WTC11 (cell line): ENCODE data around the gene APBA1. TPM values are rescaled to one million over a fixed set of nuclear protein-coding genes. Genes with fewer than 3 reads are reported as not detected.

Experiments used
- ATAC-seq: fragments of 200-7000 bp; cut with Tn5 transposase; 2 replicates; pipeline ENCODE4 v1.10.0; 2021; ENCODE audit warnings: mild to moderate bottlenecking, moderate library complexity
- CTCF ChIA-PET: fragments of 300-600 bp; sonication (Branson Sonifier 250); formaldehyde crosslinking; loops from one replicate; lab custom pipeline; 2021; ENCODE audit warnings: antibody characterized with exemption; lab: Charles Lee
- POLR2A ChIA-PET: fragments of 350-600 bp; sonication (Branson Sonifier 250); formaldehyde crosslinking; loops from one replicate; lab custom pipeline; 2021; ENCODE audit warnings: antibody characterized with exemption; lab: Charles Lee
- DNase-seq: peaks from one replicate; pipeline ENCODE4 v3.0.0; 2021; ENCODE audit warnings: low spot score
- H3K27ac Mint-ChIP-seq: 2 replicates; pipeline ENCODE4 v1.8.0; 2021; ENCODE audit warnings: mixed read lengths
- H3K27me3 Mint-ChIP-seq: 2 replicates; pipeline ENCODE4 v1.8.0; 2021; ENCODE audit warnings: low read depth, mild to moderate bottlenecking, moderate library complexity, mixed read lengths
- H3K36me3 Mint-ChIP-seq: 2 replicates; pipeline ENCODE4 v1.8.0; 2021; ENCODE audit warnings: mixed read lengths
- H3K4me1 Mint-ChIP-seq: 2 replicates; pipeline ENCODE4 v1.8.0; 2022; ENCODE audit warnings: mixed read lengths
- H3K4me3 Mint-ChIP-seq: 2 replicates; pipeline ENCODE4 v1.8.0; 2021; ENCODE audit warnings: mild to moderate bottlenecking, moderate library complexity, mixed read lengths
- H3K9me3 Mint-ChIP-seq: 2 replicates; pipeline ENCODE4 v1.8.0; 2021; ENCODE audit warnings: mixed read lengths
- FOXK1 ChIP-seq: sonication (generic); formaldehyde crosslinking; IDR thresholded peaks from 2 replicates; pipeline ENCODE4 v1.8.0; 2022; ENCODE audit warnings: mild to moderate bottlenecking, moderate library complexity, missing genetic modification reagents
- GABPB1 ChIP-seq: sonication (generic); formaldehyde crosslinking; IDR thresholded peaks from 2 replicates; pipeline ENCODE4 v1.8.1; 2023; ENCODE audit warnings: mild to moderate bottlenecking, missing genetic modification reagents
- GTF2I ChIP-seq: fragments of 250-450 bp; sonication (Bioruptor Pico); conservative IDR thresholded peaks from 2 replicates; pipeline ENCODE4 v1.4.0; 2021; ENCODE audit warnings: mild to moderate bottlenecking
- MYBL2 ChIP-seq: sonication (generic); formaldehyde crosslinking; IDR thresholded peaks from 2 replicates; pipeline ENCODE4 v1.8.1; 2023; ENCODE audit warnings: mild to moderate bottlenecking, moderate library complexity, missing genetic modification reagents
- NFATC4 ChIP-seq: fragments of 250-450 bp; sonication (Bioruptor Pico); IDR thresholded peaks from 2 replicates; pipeline ENCODE4 v1.9.0; 2021; ENCODE audit warnings: mild to moderate bottlenecking
- RELA ChIP-seq: sonication (generic); formaldehyde crosslinking; IDR thresholded peaks from 2 replicates; pipeline ENCODE4 v1.8.1; 2022; ENCODE audit warnings: missing genetic modification reagents, mild to moderate bottlenecking, borderline replicate concordance
- ZNF317 ChIP-seq: sonication (generic); formaldehyde crosslinking; IDR thresholded peaks from 2 replicates; pipeline ENCODE4 v1.8.1; 2023; ENCODE audit warnings: low read depth, mild to moderate bottlenecking, moderate library complexity, missing genetic modification reagents, borderline replicate concordance
- total RNA-seq: library from RNA; stranded (reverse); gene quantifications from 3 replicates; pipeline ENCODE4 v1.2.3, GENCODE V29; 2021
- TF ChIP-seq, protein P1 (sequence below): sonication (generic); formaldehyde crosslinking; IDR thresholded peaks from 2 replicates; pipeline ENCODE4 v1.8.1; 2023; ENCODE audit warnings: mild to moderate bottlenecking, missing genetic modification reagents, moderate library complexity
- TF ChIP-seq, protein P2 (sequence below): fragments of 200-600 bp; IDR thresholded peaks from 2 replicates; pipeline ENCODE4 v1.8.0; 2022; ENCODE audit warnings: antibody characterized with exemption
- TF ChIP-seq, protein P3 (sequence below): sonication (generic); formaldehyde crosslinking; IDR thresholded peaks from 2 replicates; pipeline ENCODE4 v1.8.1; 2023; ENCODE audit warnings: mild to moderate bottlenecking, missing genetic modification reagents
- TF ChIP-seq, protein P4 (sequence below): sonication (generic); formaldehyde crosslinking; IDR thresholded peaks from 2 replicates; pipeline ENCODE4 v1.8.1; 2022; ENCODE audit warnings: missing genetic modification reagents, borderline replicate concordance
- TF ChIP-seq, protein P5 (sequence below): fragments of 250-450 bp; sonication (Bioruptor Pico); IDR thresholded peaks from 2 replicates; pipeline ENCODE4 v2.1.2; 2022; ENCODE audit warnings: mild to moderate bottlenecking, moderate library complexity
- TF ChIP-seq, protein P6 (sequence below): fragments of 250-450 bp; sonication (Bioruptor Pico); conservative IDR thresholded peaks from 2 replicates; pipeline ENCODE4 v1.9.0; 2021; ENCODE audit warnings: mild to moderate bottlenecking

The APBA1 gene
- total RNA-seq, 1 experiment from 2014 or later: 0.94 TPM

DNA sequence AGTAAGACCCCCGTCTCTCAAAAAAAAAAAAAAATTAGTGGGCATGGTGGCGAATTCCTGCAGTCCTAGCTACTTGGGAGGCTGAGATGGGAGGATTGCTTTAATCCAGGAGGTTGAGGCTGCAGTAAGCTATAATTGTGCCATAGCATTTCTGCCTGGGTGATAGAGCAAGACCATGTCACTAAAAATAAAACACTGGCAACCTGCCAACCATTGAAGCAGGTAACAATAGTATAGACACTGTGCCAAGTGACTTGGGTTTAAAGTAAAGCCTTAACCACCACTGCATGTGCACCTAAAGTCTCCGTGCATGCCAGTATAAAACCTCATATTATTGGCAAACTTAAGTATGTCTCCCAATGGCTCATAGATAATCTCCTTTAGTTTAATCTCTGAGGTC lies 3.4 kb upstream of the APBA1 start:
- DNase-seq (no peak), ATAC-seq (no peak)
- H3K4me1 Mint-ChIP-seq: peaks cover 11% of the 10 kb centered on the region; the same call in 1 of the 2 replicates
- H3K4me3 Mint-ChIP-seq: no peak overlapping the region
- CTCF ChIA-PET: no interaction called here
- no peak overlapping the region for H3K27ac Mint-ChIP-seq
- peaks cover 22% of the 10 kb centered on the region for H3K27me3 Mint-ChIP-seq
- no peaks in the 10 kb centered on the region for H3K36me3 Mint-ChIP-seq
- H3K9me3 Mint-ChIP-seq: no peaks in the 10 kb centered on the region
- TF ChIP-seq GTF2I (CRISPR knock-in tag): no peak
- no peak for TF ChIP-seq NFATC4 (CRISPR knock-in tag)
- TF ChIP-seq MYBL2 (CRISPR knock-in tag): no peak
- TF ChIP-seq, protein P1, sequence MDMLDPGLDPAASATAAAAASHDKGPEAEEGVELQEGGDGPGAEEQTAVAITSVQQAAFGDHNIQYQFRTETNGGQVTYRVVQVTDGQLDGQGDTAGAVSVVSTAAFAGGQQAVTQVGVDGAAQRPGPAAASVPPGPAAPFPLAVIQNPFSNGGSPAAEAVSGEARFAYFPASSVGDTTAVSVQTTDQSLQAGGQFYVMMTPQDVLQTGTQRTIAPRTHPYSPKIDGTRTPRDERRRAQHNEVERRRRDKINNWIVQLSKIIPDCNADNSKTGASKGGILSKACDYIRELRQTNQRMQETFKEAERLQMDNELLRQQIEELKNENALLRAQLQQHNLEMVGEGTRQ: no peak
- TF ChIP-seq, protein P2, sequence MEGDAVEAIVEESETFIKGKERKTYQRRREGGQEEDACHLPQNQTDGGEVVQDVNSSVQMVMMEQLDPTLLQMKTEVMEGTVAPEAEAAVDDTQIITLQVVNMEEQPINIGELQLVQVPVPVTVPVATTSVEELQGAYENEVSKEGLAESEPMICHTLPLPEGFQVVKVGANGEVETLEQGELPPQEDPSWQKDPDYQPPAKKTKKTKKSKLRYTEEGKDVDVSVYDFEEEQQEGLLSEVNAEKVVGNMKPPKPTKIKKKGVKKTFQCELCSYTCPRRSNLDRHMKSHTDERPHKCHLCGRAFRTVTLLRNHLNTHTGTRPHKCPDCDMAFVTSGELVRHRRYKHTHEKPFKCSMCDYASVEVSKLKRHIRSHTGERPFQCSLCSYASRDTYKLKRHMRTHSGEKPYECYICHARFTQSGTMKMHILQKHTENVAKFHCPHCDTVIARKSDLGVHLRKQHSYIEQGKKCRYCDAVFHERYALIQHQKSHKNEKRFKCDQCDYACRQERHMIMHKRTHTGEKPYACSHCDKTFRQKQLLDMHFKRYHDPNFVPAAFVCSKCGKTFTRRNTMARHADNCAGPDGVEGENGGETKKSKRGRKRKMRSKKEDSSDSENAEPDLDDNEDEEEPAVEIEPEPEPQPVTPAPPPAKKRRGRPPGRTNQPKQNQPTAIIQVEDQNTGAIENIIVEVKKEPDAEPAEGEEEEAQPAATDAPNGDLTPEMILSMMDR: no peak
- TF ChIP-seq FOXK1 (CRISPR knock-in tag): no peak
- no peak for TF ChIP-seq ZNF317
- TF ChIP-seq, protein P3, sequence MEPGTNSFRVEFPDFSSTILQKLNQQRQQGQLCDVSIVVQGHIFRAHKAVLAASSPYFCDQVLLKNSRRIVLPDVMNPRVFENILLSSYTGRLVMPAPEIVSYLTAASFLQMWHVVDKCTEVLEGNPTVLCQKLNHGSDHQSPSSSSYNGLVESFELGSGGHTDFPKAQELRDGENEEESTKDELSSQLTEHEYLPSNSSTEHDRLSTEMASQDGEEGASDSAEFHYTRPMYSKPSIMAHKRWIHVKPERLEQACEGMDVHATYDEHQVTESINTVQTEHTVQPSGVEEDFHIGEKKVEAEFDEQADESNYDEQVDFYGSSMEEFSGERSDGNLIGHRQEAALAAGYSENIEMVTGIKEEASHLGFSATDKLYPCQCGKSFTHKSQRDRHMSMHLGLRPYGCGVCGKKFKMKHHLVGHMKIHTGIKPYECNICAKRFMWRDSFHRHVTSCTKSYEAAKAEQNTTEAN (CRISPR knock-in tag): no peak
- no peak for TF ChIP-seq GABPB1
- TF ChIP-seq, all 79 proteins: peak for 0
- POLR2A ChIA-PET: no interaction called here

DNA sequence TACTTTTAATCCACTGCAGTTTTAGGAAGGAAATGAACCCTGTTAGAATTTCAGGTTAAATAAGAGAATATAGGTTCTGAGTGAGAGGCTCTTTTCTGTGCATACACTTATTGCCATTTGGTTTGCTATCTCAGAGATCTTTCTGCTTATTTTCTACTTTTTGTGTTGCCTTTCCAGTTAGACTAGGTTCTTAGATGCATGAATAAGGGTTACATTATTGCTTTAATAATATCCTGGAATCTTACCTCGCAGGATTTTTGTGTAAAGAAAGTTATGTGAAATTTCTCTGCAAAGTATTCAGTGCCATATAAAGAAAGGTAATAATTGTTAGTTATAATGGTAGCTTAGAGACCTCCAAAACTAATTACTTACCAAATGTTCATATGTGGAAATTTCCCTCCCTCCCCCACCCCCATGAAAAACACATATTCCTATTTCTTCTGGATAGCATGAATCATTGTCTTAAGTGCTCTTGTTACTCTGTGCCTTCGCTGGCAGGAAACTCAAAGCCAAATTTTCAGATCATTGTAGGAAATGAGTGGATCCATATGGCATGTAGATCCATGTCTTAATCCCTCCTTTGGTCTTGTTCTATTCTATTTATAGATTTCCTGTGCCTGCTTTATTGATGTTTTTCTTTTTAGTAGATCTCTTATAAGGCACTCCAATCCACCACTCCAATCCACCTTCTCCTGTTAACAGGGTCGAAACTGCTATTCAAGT lies 2.7 kb upstream of the APBA1 start:
- Mint-ChIP-seq H3K36me3 (no peaks in the 10 kb centered on the region), H3K4me3 (no peak overlapping the region), H3K27ac (no peak overlapping the region), H3K27me3 (peaks cover 29% of the 10 kb centered on the region), H3K4me1 (peaks cover 11% of the 10 kb centered on the region; the same call in 1 of the 2 replicates), H3K9me3 (no peaks in the 10 kb centered on the region)
- CTCF ChIA-PET: interaction anchor here (0.5 kb wide), 1 partner anchor 281 kb away, joined by 3 read pairs; no protein-coding TSS in a partner anchor
- no peak for TF ChIP-seq MYBL2 (CRISPR knock-in tag)
- TF ChIP-seq, protein P4, sequence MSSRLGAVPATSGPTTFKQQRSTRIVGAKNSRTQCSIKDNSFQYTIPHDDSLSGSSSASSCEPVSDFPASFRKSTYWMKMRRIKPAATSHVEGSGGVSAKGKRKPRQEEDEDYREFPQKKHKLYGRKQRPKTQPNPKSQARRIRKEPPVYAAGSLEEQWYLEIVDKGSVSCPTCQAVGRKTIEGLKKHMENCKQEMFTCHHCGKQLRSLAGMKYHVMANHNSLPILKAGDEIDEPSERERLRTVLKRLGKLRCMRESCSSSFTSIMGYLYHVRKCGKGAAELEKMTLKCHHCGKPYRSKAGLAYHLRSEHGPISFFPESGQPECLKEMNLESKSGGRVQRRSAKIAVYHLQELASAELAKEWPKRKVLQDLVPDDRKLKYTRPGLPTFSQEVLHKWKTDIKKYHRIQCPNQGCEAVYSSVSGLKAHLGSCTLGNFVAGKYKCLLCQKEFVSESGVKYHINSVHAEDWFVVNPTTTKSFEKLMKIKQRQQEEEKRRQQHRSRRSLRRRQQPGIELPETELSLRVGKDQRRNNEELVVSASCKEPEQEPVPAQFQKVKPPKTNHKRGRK (CRISPR knock-in tag): no peak
- TF ChIP-seq, protein P5, sequence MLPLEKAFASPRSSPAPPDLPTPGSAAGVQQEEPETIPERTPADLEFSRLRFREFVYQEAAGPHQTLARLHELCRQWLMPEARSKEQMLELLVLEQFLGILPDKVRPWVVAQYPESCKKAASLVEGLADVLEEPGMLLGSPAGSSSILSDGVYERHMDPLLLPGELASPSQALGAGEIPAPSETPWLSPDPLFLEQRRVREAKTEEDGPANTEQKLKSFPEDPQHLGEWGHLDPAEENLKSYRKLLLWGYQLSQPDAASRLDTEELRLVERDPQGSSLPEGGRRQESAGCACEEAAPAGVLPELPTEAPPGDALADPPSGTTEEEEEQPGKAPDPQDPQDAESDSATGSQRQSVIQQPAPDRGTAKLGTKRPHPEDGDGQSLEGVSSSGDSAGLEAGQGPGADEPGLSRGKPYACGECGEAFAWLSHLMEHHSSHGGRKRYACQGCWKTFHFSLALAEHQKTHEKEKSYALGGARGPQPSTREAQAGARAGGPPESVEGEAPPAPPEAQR (CRISPR knock-in tag): no peak
- TF ChIP-seq RELA (CRISPR knock-in tag): no peak
- TF ChIP-seq, protein P6, sequence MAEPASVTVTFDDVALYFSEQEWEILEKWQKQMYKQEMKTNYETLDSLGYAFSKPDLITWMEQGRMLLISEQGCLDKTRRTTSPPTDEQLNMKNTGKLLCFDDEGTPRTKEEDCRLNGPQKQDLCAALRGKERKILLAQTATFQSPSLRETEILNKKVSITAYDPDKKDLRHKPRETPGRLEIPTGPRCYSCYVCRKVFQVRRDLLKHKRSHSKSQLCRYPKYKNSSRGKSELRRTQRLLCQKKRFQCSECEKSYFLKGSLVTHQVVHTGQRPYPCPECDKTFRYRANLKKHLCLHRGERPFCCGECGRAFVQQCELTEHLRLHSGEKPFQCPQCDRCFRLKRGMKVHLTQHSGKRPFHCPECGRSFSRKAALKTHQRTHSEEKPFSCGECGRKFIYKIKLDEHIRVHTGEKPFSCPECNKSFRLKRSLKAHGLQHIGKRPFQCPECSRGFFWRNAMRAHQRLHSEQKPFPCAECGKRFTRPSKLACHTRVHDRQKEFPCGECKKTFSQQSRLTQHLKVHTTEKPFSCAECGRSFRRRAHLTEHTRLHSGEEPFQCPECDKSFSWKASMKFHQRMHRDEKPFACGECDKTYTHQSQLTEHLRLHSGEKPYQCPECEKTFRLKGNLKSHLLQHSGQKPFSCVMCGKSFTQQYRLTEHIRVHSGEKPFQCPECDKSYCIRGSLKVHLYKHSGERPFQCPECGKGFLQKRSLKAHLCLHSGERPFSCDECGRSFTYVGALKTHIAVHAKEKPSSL (CRISPR knock-in tag): no peak
- ATAC-seq (no peak), DNase-seq (no peak)
- POLR2A ChIA-PET: no interaction called here
